GM21529 (cell line): ENCODE measurements around the gene FCRL6.

Experiments
- ATAC-seq: cut with Tn5 transposase; IDR thresholded peaks from one replicate; pipeline ENCODE4 v1.9.1; 2021; ENCODE audit not compliant: unreplicated experiment

FCRL6 gene

GRCh38 chr1:159862031-159862430, 59.9 kb downstream of the FCRL6 start:
- no peak for ATAC-seq

DNA sequence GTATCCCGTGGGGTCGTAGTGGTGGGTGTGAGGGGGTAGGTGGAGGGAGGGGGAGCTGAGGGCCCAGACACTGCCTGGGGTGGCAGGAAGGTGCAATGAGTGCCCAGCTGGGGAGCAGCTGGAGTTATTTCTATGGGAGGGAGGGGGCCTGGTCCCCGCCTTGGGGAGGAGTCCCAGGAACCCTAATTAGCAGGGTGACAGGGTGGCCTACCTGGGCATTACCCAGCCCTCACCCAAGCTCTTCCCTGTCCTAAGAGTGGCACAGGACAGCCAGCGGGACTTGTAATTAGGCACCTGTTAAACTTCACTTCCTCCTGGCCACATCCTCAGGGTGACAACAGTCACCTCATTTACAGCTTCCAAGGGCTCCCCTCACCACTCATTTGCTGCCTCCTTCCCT, 60.4 kb downstream of the FCRL6 start, which contains the start of gene VSIG8:
TSS of gene VSIG8 (minus strand) at position 101 of the 400 bp plus-strand sequence. CDS start 136 bp downstream, outside the sequence.
- ATAC-seq = no peak

DNA sequence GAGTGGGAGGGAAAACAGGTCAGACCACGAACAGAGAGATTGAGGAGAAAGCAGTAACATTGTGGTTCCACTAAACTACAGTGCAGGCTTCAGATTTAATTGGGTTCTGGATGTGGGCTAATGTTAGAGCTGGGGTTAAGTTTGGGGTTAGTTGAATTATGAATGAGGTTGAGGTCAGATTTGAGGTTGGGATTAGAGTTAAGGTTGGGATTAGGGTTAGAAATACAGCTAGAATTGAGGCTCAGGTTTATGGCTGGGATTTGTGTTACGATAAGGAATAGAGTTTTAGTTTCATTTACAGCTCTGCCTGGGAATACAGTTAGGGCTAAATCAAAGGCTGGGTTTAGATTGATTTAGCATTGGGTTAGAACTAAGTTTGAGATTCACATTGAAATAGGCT, 62.1 kb downstream of the FCRL6 start:
- ATAC-seq = no peak
